Spleen (tissue), 7 donors: ENCODE data around the gene PROK1.

ENCODE experiments used
- POLR2A ChIP-seq, 3 donors: fragments of 450-650 bp; IDR thresholded peaks; one replicate each; pipeline ENCODE4 v1.5.1; 2017; ENCODE audit warnings: antibody characterized with exemption in 3 of 3, mild to moderate bottlenecking in 1 of 3
- POLR2AphosphoS5 ChIP-seq, 3 donors: sonication (generic); formaldehyde crosslinking; IDR thresholded peaks; one replicate each; pipeline ENCODE4 v1.5.1; 2017; ENCODE audit warnings: antibody characterized with exemption in 3 of 3
- TF ChIP-seq, protein P1 (sequence below), 11 experiments: fragments of 200-600 bp in 7 of 11; fragments of 450-650 bp in 4 of 11; sonication (generic) in 4 of 11; IDR thresholded peaks in 8 of 11; conservative IDR thresholded peaks in 3 of 11; 1 replicate in 7 of 11; 2 replicates in 4 of 11; pipeline versions ENCODE4 v1.4.0 to v1.8.0; 2016 to 2021; ENCODE audit warnings: antibody characterized with exemption in 11 of 11, inconsistent platforms in 4 of 11, mild to moderate bottlenecking in 1 of 11
- donor health status: DM: no; HTN: no; CAD: no; lungs with moderate emphysema.
- donor health status: DM: no; HTN: no; CAD: no.
- donor health status: DM: no; HTN: no; CAD: no.

DNA sequence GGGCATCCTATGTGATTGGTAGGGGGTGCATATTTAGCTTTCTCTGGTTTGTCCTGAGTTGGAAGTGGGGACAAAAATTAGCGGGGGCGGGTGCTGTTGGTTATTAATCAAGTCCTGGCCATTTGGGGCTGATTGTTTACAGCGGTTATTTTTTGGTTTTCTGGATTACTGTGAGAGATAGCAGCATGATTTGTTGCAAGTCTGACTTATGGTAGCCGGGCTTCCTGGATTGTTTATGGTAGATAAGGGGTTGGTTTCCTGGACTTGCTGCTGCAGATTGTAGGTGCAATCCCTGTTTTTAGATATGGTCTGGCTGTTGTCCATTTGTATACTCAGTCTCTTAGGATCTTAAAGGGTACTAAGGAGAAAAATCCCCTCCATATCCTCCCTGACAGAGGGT, 12.1 kb upstream of the PROK1 start:
- TF ChIP-seq POLR2A (IDR thresholded peaks at IDR 0.05) (no peak), POLR2AphosphoS5 (IDR thresholded peaks at IDR 0.05) (no peak)
- TF ChIP-seq, protein P1, sequence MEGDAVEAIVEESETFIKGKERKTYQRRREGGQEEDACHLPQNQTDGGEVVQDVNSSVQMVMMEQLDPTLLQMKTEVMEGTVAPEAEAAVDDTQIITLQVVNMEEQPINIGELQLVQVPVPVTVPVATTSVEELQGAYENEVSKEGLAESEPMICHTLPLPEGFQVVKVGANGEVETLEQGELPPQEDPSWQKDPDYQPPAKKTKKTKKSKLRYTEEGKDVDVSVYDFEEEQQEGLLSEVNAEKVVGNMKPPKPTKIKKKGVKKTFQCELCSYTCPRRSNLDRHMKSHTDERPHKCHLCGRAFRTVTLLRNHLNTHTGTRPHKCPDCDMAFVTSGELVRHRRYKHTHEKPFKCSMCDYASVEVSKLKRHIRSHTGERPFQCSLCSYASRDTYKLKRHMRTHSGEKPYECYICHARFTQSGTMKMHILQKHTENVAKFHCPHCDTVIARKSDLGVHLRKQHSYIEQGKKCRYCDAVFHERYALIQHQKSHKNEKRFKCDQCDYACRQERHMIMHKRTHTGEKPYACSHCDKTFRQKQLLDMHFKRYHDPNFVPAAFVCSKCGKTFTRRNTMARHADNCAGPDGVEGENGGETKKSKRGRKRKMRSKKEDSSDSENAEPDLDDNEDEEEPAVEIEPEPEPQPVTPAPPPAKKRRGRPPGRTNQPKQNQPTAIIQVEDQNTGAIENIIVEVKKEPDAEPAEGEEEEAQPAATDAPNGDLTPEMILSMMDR (IDR thresholded peaks at IDR 0.05 in 8 of 11, conservative IDR thresholded peaks at IDR 0.05 in 3 of 11), result no peak
